ENCODE results near the gene KLC1. TPM values are rescaled to one million over a fixed set of nuclear protein-coding genes. Genes with fewer than 3 reads are reported as not detected.

Gene KLC1
- total RNA-seq, 1 donor: 237 TPM

DNA sequence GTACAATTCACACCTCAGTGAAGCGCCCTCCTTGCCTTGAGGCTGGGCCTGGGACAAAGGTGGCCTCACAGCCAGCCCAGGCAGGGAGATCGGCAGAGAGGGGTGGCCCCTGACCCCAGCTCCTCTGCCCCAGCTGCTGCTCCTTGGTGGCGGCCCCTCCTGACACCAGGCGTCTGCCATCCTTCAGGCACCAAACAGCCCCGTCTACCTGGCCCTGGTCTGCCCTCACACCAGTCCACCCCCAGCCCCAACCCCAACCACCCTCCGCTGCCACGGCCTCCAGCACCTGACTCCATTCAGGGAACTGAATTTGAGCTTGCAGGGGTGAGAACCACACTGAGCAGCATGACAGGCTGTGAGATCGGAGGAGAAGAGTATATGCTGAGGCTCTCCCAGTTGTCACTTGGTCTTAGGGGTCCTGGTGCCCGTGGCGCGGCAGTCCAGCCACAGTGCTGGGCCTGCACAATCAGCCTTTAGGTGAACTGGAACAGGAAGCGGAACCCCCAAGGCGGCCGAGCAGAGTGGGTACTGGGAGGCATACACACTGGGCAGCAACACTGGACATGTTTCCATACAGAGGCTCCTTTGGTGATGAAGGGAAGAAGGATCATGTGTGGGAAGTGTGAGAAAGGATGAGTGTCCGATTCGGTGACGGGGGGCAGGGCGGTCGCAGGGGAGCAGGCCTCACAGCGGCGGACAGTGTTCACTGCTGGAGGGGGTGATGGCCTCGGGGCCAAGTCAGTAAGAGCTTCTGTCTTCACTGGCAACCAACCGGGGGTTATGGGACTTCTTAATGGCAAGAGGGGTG is 105.3 kb downstream of the KLC1 start:
- DNase-seq (ENCODE audit: low read depth): no peak
- no peak overlapping the region for H3K4me3 ChIP-seq (ENCODE audit: low read depth, low read length)
- no peak for TF ChIP-seq CTCF (IDR thresholded peaks at IDR 0.05; ENCODE audit: insufficient read depth, low read depth, low read length)

GRCh38 chr14:103735022-103735421 is 106.0 kb downstream of the KLC1 start:
- TF ChIP-seq CTCF (IDR thresholded peaks at IDR 0.05; ENCODE audit: insufficient read depth, low read depth, low read length): no peak

GRCh38 chr14:103735439-103735814 is 106.4 kb downstream of the KLC1 start:
- DNase-seq (ENCODE audit: low read depth): no peak
- H3K4me3 ChIP-seq (ENCODE audit: low read depth, low read length): no peak overlapping the region
- no peak for TF ChIP-seq CTCF (IDR thresholded peaks at IDR 0.05; ENCODE audit: insufficient read depth, low read depth, low read length)

More at GRCh38 chr14:103735022-103735421, 106.0 kb downstream of the KLC1 start:
- no peak overlapping the region for H3K4me3 ChIP-seq (ENCODE audit: low read depth, low read length)
- no peak for DNase-seq (ENCODE audit: low read depth)

DNA sequence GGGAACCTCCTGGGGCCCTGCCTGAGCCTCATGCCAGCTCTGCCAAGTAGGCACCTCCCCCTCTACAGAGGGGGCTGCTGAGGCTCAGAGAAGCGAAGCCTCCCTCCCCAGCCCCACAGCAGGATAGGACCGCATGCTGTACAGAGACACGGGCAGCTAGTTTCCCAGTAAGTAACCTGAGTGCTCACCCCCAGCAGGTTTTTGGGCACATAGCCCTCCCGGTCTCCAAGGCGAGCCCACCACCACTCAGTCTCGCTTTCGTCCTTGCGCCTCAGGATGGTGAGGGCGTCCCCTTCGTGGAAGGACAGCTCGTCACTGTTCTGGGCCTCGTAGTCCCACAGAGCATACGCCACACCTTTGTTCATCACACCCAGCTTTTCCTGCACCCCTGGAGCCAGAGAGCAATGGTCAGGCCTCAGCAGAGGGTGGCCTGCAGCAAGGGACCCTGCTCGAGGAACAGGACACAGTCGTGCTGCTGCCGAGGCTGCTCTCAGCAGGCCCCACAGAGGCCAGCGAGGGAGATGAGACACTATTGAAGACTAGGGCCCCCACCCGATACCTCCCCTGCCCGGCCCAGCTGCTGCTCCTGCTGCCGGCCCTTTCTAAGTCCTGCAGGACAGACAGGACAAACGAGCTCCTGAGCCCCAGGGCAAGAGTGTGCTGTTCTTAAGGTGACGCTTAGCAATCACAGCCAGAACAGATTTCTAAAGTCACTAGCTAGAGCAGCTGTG is 107.0 kb downstream of the KLC1 start:
- H3K4me3 ChIP-seq (ENCODE audit: low read depth, low read length): no peak overlapping the region
- TF ChIP-seq CTCF (IDR thresholded peaks at IDR 0.05; ENCODE audit: insufficient read depth, low read depth, low read length): no peak
- no peak for DNase-seq (ENCODE audit: low read depth)

GRCh38 chr14:103736546-103737431 is 107.8 kb downstream of the KLC1 start:
- no peak for TF ChIP-seq CTCF (IDR thresholded peaks at IDR 0.05; ENCODE audit: insufficient read depth, low read depth, low read length)
- H3K4me3 ChIP-seq (ENCODE audit: low read depth, low read length): no peak overlapping the region
- peak; percentile 47 for DNase-seq (ENCODE audit: low read depth)

DNA sequence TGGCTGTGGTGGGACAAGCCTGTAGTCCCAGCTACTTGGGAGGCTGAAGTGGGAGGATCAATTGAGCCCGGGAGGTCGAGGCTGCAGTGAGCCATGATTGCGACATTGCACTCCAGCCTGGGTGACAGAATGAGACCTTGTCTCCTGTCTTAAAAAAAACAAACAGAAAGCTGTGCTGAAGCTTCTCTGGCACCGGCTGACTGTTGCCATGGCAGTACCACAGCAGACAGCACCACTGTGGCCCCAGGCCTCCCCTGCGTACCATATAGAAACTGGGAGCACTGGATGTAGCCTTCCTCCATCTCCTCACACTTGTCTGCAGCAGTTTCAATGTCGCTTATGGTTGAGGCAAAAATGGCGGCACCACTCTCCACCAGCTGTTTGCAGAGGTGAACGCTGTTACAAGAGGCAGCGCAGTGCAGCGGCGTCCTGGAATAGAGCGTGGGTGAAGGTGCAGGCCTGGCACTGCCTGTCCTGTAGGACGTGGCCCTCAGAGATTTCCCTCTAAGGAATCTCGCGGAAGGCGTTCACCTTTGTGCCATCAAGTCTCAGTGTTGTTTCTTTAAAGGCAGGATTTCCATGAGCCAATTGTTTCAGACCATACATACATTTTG is 108.5 kb downstream of the KLC1 start:
- no peak for TF ChIP-seq CTCF (IDR thresholded peaks at IDR 0.05; ENCODE audit: insufficient read depth, low read depth, low read length)
- no peak for DNase-seq (ENCODE audit: low read depth)
- no peak overlapping the region for H3K4me3 ChIP-seq (ENCODE audit: low read depth, low read length)
